Transverse colon (tissue), 4 donors: ENCODE data around the gene ICAM3. TPM values are rescaled to one million over a fixed set of nuclear protein-coding genes. Genes with fewer than 3 reads are reported as not detected.
"Not testable (repeated sequence)": the region's sequence is repeated elsewhere in the genome, so short reads cannot be mapped to it uniquely, and the experiment has no call there.

ENCODE experiments used
- DNase-seq: peaks from one replicate; pipeline ENCODE4 v3.0.0-alpha.2; 2019
- H3K27ac ChIP-seq, 4 donors: fragments of 200-600 bp; sonication (generic); 2 replicates each; pipeline ENCODE4 v1.5.1; 2016 to 2018; ENCODE audit warnings: inconsistent platforms in 4 of 4
- H3K27me3 ChIP-seq: fragments of 200-600 bp; sonication (generic); 2 replicates; pipeline ENCODE4 v1.5.1; 2017; ENCODE audit warnings: inconsistent platforms
- H3K36me3 ChIP-seq, 4 donors: fragments of 200-600 bp; sonication (generic); 2 replicates each; pipeline ENCODE4 v1.5.1; 2017 to 2019; ENCODE audit warnings: inconsistent platforms in 4 of 4
- H3K4me1 ChIP-seq, 4 donors: fragments of 200-600 bp; sonication (generic); 2 replicates each; pipeline ENCODE4 v1.5.1; 2017 to 2020; ENCODE audit warnings: inconsistent platforms in 4 of 4
- H3K4me3 ChIP-seq, 4 donors: fragments of 200-600 bp; sonication (generic); 1 replicate in 1 of 4; 2 replicates in 3 of 4; pipeline versions ENCODE4 v1.5.1 to v1.6.1; 2017 to 2019; ENCODE audit warnings: inconsistent platforms in 4 of 4
- H3K9me3 ChIP-seq, 2 donors: fragments of 200-600 bp; sonication (generic); 2 replicates each; pipeline ENCODE4 v1.5.1; 2017 to 2019; ENCODE audit warnings: inconsistent platforms in 2 of 2
- EP300 ChIP-seq: sonication (generic); formaldehyde crosslinking; IDR thresholded peaks from one replicate; pipeline ENCODE4 v1.6.1; 2017; ENCODE audit warnings: antibody characterized with exemption, low read depth
- POLR2A ChIP-seq: fragments of 450-650 bp; IDR thresholded peaks from one replicate; pipeline ENCODE4 v1.6.1; 2016; ENCODE audit warnings: antibody characterized with exemption, mild to moderate bottlenecking, moderate library complexity
- POLR2AphosphoS5 ChIP-seq, 3 donors: sonication (generic); formaldehyde crosslinking; IDR thresholded peaks; one replicate each; pipeline ENCODE4 v1.6.1; 2016; ENCODE audit warnings: antibody characterized with exemption in 3 of 3
- WGBS, 2 donors: methylation state at CpG; one replicate each; pipeline ENCODE4 v1.1.5; 2018; ENCODE audit warnings: low coverage in 1 of 2; 5-methylcytosine and 5-hydroxymethylcytosine counted together
- in situ Hi-C, 4 donors: fragments of 200-750 bp; cut with MboI; loops; one replicate each; pipeline versions ENCODE4 v1.15.0 to v1.15.1; 2017; ENCODE audit warnings: low sequenced_read_pairs in 3 of 4, low pct_ligation_motif_present in 1 of 4, low pct_unique_long_range_greater_than_20kb in 1 of 4
- intact Hi-C: fragments of 100-400 bp; cut with DNase I; formaldehyde crosslinking; loops from one replicate; pipeline ENCODE4 v1.15.1; 2023; ENCODE audit warnings: low total_unique reads
- total RNA-seq, 4 donors: library from RNA; depleted of rRNA; stranded (reverse); fragments of >200 nt; gene quantifications; one replicate each; pipeline ENCODE4 v1.1.0, GENCODE V29; 2016
- TF ChIP-seq, protein P1 (sequence below), 5 experiments: fragments of 200-600 bp in 3 of 5; fragments of 450-650 bp in 2 of 5; sonication (generic) in 3 of 5; IDR thresholded peaks; 1 replicate in 2 of 5; 2 replicates in 3 of 5; pipeline ENCODE4 v1.5.1; 2016 to 2017; ENCODE audit warnings: antibody characterized with exemption in 5 of 5, inconsistent platforms in 3 of 5, mild to moderate bottlenecking in 2 of 5, moderate library complexity in 1 of 5

The ICAM3 gene
- total RNA-seq, 4 donors from 2014 or later, result 2.6 to 17.5 (median 8.6) TPM

DNA sequence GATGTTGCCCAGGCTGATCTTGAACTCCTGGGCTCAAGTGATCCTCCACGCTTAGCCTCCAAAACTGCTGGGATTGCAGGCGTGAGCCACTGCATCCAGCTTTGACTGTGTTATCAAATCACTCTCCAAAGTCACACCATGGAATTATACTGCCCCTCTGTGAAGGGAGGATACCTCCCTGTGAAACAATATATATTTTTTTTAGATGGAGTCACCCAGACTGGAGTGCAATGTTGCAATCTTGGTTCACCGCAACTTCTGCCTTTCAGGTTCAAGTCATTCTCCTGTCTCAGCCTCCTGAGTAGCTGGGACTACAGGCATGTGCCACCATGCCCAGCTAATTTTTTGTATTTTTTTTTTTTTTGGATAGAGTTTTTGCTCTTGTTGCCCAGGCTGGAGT, 33.3 kb upstream of the ICAM3 start:
- Histone ChIP-seq H3K27ac (no peak overlapping the region), H3K9me3 (no peaks in the 10 kb centered on the region), H3K27me3 (no peaks in the 10 kb centered on the region), H3K36me3 (peaks cover 0 to 30% (median 5%) of the 10 kb centered on the region in 4 donors), H3K4me3 (no peak overlapping the region), H3K4me1 (no peaks in the 10 kb centered on the region)
- in situ Hi-C loops (no loop called here), intact Hi-C loops (no loop called here)
- no peak for DNase-seq
- 92 to 97% methylated on average over 2 to 3 of the region's 3 CpGs for WGBS, 2 donors
- TF ChIP-seq POLR2A (no peak), EP300 (no peak), POLR2AphosphoS5 (IDR thresholded peaks at IDR 0.05) (no peak)
- TF ChIP-seq, protein P1, sequence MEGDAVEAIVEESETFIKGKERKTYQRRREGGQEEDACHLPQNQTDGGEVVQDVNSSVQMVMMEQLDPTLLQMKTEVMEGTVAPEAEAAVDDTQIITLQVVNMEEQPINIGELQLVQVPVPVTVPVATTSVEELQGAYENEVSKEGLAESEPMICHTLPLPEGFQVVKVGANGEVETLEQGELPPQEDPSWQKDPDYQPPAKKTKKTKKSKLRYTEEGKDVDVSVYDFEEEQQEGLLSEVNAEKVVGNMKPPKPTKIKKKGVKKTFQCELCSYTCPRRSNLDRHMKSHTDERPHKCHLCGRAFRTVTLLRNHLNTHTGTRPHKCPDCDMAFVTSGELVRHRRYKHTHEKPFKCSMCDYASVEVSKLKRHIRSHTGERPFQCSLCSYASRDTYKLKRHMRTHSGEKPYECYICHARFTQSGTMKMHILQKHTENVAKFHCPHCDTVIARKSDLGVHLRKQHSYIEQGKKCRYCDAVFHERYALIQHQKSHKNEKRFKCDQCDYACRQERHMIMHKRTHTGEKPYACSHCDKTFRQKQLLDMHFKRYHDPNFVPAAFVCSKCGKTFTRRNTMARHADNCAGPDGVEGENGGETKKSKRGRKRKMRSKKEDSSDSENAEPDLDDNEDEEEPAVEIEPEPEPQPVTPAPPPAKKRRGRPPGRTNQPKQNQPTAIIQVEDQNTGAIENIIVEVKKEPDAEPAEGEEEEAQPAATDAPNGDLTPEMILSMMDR (IDR thresholded peaks at IDR 0.05), result no peak

DNA sequence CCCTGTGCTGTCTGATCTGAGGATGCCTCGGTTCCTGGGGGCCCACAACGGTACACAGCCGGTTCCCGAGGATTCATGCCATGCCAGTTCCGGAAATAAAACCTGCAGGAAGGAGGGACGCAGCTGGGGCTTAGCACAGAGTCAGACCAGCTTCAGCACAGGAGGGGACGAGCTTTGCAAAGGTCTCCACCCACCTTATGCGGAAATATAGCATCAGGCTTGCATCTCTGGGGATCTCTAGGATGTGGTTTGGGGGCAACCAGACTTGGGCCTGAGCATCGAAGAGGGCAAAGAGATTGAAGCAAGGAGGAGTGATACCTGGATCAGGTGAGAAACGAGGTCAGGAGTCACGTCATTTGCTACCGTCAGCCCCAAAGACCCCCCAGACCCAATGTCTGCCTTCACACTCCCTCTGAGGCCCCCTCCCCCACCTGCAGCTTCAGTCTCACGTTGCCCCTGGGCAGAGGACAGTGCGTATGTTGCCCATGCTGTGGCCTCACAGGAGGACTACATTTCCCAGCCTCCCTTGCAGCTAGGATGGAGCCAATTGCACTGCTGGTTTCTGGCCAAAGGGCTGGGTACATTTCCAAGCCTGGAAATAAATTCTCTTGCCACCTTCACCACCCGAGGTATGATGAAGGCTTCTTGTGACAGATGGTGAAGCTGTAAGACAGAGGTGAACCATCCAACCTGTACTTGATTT, 28.8 kb upstream of the ICAM3 start:
- peaks cover 0 to 51% (median 13%) of the 10 kb centered on the region in 4 donors for H3K36me3 ChIP-seq
- 92 to 94% methylated on average over 3 to 9 of the region's 15 CpGs for WGBS, 2 donors
- no peaks in the 10 kb centered on the region for H3K4me1 ChIP-seq
- no peak for DNase-seq
- no peak overlapping the region for H3K4me3 ChIP-seq
- H3K27ac ChIP-seq, result no peak overlapping the region
- H3K9me3 ChIP-seq, result no peaks in the 10 kb centered on the region
- TF ChIP-seq EP300 (no peak), POLR2A (no peak), POLR2AphosphoS5 (IDR thresholded peaks at IDR 0.05) (no peak)
- TF ChIP-seq, protein P1 (IDR thresholded peaks at IDR 0.05), result no peak
- intact Hi-C loops (no loop called here), in situ Hi-C loops (no loop called here)
- H3K27me3 ChIP-seq, result no peaks in the 10 kb centered on the region

DNA sequence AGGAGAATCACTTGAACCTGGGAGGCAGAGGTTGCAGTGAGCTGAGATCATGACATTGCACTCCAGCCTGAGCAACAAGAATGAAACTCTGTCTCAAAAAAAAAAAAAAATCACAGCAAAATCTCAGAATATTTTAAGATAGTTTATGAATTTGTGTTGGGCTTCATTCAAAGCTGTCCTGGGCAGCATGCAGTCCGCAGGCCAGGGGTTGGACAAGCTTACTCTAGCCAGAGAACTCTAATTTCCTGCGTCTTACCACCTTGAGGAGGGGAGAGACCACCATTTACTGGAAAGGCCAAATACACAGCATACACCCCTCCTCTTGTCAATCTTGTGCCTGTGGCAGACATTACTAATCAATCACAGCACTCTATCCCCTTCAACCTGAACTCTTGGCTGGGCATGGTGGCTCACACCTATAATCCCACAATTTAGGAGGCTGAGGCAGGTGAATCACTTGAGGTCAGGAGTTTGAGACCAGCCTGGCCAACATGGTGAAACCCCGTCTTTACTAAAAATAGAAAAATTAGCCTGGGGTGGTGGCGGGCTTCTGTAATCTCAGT, 27.6 kb upstream of the ICAM3 start:
- H3K4me1 ChIP-seq, H3K27me3 ChIP-seq, in situ Hi-C loops, H3K27ac ChIP-seq, intact Hi-C loops, DNase-seq, H3K9me3 ChIP-seq, H3K4me3 ChIP-seq: not testable (repeated sequence)
- WGBS, 2 donors, result 97 to 100% methylated on average over 1 to 4 of the region's 4 CpGs
- peaks cover 0 to 51% (median 13%) of the 10 kb centered on the region in 4 donors for H3K36me3 ChIP-seq

DNA sequence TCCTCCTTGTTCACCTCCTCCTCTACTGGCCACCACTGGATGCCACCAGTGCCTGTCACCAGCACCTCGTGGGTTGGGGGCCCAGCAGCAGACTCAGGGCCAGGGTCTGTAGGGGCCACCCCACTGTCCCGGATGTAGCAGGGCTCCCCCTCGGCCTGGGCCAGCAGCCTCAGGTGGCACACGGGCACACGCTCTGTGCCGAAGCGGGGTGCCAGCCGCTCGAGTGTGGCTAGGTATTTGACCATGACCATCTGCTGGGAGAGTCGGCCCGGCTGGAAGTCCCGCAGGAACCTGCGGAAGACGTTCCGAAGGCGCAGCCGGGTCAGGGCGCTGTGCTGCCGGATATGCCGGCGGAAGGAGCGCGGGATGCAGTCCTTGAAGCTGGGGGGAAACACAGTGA, 26.1 kb upstream of the ICAM3 start:
- intact Hi-C loops (no loop called here), in situ Hi-C loops (no loop called here)
- Histone ChIP-seq H3K4me3 (no peak overlapping the region), H3K9me3 (no peaks in the 10 kb centered on the region), H3K27ac (no peak overlapping the region), H3K4me1 (no peaks in the 10 kb centered on the region), H3K36me3 (peaks cover 0 to 50% (median 13%) of the 10 kb centered on the region in 4 donors), H3K27me3 (no peaks in the 10 kb centered on the region)
- TF ChIP-seq POLR2A (no peak), POLR2AphosphoS5 (IDR thresholded peaks at IDR 0.05) (no peak), EP300 (no peak)
- TF ChIP-seq, protein P1 (IDR thresholded peaks at IDR 0.05), result no peak
- WGBS, 2 donors, result 96 to 97% methylated on average over 7 to 18 of the region's 23 CpGs
- DNase-seq, result no peak
